ENCODE measurements around the gene SLC13A4.
"Not testable (repeated sequence)": the region's sequence is repeated elsewhere in the genome, so short reads cannot be mapped to it uniquely, and the experiment has no call there.

SLC13A4 gene

GRCh38 chr7:135718219-135718618 lies 9.8 kb downstream of the SLC13A4 start:
- no peak for DNase-seq

- no peak for DNase-seq
These were observed 10.3 kb downstream of the SLC13A4 start for GRCh38 chr7:135717693-135718092.

GRCh38 chr7:135716677-135717238 lies 11.2 kb downstream of the SLC13A4 start:
- no peak for DNase-seq

- no peak for DNase-seq
These were observed 12.3 kb downstream of the SLC13A4 start for GRCh38 chr7:135715673-135716072.

- DNase-seq = no peak
These were observed 12.9 kb downstream of the SLC13A4 start for GRCh38 chr7:135715055-135715522.

- DNase-seq = no peak
These were observed 13.4 kb downstream of the SLC13A4 start for GRCh38 chr7:135714534-135715009.

- no peak for DNase-seq
These were observed 14.0 kb downstream of the SLC13A4 start for GRCh38 chr7:135713836-135714470.

GRCh38 chr7:135712796-135713195 lies 15.2 kb downstream of the SLC13A4 start:
- DNase-seq = no peak

GRCh38 chr7:135712182-135712782 lies 15.7 kb downstream of the SLC13A4 start:
- no peak for DNase-seq

GRCh38 chr7:135711139-135711469 lies 16.9 kb downstream of the SLC13A4 start:
- DNase-seq = no peak

GRCh38 chr7:135710417-135711138 lies 17.4 kb downstream of the SLC13A4 start:
- peak; percentile 2 for DNase-seq

- DNase-seq = no peak
These were observed 18.5 kb downstream of the SLC13A4 start for GRCh38 chr7:135709508-135709907.

- DNase-seq = no peak
These were observed 19.9 kb downstream of the SLC13A4 start for GRCh38 chr7:135708041-135708440.

- no peak for DNase-seq
These were observed 20.4 kb downstream of the SLC13A4 start for GRCh38 chr7:135707570-135707966.

- no peak for DNase-seq
These were observed 21.0 kb downstream of the SLC13A4 start for GRCh38 chr7:135706858-135707569.

- no peak for DNase-seq
These were observed 21.8 kb downstream of the SLC13A4 start for GRCh38 chr7:135706038-135706742.

GRCh38 chr7:135704698-135705097 lies 23.3 kb downstream of the SLC13A4 start:
- DNase-seq = no peak

GRCh38 chr7:135704074-135704473 lies 23.9 kb downstream of the SLC13A4 start:
- DNase-seq = no peak

- DNase-seq = no peak
These were observed 30.5 kb downstream of the SLC13A4 start for GRCh38 chr7:135697276-135698049.

- no peak for DNase-seq
These were observed 34.4 kb downstream of the SLC13A4 start for GRCh38 chr7:135693558-135693957.

GRCh38 chr7:135692606-135693005 lies 35.4 kb downstream of the SLC13A4 start:
- DNase-seq = not testable (repeated sequence)

- no peak for DNase-seq
These were observed 35.9 kb downstream of the SLC13A4 start for GRCh38 chr7:135692055-135692454.
